NCI-H187 treated with DMSO at 0.1 percent for 48 hours (cell line): ENCODE data around the gene SCNM1.
A peak's percentile ranks its signal among the peaks of the same experiment; 100 is the strongest.

Experiments used
- DNase-seq: peaks from one replicate; lab custom pipeline; 2025; lab: John Stamatoyannopoulos, UW

Gene SCNM1, protein sequence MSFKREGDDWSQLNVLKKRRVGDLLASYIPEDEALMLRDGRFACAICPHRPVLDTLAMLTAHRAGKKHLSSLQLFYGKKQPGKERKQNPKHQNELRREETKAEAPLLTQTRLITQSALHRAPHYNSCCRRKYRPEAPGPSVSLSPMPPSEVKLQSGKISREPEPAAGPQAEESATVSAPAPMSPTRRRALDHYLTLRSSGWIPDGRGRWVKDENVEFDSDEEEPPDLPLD

DNA sequence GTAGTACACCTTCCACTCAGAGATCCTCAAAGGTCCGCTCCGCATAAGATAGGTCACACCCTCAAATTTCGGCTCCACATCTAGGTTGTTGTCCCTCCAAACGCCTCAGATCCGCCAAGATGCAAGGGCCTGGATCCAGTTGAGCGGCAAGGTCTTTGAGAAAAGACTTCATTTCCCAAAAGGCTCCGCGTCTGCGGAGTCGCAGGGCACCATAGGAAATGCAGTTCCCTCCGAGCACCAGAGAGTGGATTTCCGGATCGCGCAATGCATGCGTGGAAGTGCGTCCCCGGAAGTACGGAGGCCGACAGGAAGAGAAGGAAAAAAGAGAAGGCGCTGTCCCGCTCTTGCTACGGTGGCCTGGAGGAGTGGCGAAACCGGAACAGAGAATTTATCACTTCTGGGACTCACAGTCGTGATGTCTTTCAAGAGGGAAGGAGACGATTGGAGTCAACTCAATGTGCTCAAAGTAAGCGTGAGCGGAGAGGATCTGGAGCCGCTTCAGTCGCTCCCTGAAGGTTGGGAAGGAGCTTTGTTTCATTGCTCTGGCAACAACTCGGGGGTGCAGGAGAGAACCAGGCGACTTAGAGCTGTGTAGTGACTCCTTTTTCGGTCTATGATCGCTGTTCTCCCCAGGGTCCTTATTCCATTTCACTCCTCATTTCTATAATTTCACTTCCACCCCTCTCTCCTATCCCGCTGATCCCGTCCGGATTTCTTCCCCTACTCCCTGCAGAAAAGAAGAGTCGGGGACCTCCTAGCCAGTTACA, at the start of gene SCNM1, which contains the start of gene LYSMD1:
Gene SCNM1 (plus strand): TSS at position 407 of the 767 bp plus-strand sequence. CDS start 9 bp downstream, at position 416.
Gene LYSMD1 (minus strand): TSS at position 165 of the 767 bp plus-strand sequence. CDS start 644 bp downstream, outside the sequence.
- peak; percentile 99 for DNase-seq

DNA sequence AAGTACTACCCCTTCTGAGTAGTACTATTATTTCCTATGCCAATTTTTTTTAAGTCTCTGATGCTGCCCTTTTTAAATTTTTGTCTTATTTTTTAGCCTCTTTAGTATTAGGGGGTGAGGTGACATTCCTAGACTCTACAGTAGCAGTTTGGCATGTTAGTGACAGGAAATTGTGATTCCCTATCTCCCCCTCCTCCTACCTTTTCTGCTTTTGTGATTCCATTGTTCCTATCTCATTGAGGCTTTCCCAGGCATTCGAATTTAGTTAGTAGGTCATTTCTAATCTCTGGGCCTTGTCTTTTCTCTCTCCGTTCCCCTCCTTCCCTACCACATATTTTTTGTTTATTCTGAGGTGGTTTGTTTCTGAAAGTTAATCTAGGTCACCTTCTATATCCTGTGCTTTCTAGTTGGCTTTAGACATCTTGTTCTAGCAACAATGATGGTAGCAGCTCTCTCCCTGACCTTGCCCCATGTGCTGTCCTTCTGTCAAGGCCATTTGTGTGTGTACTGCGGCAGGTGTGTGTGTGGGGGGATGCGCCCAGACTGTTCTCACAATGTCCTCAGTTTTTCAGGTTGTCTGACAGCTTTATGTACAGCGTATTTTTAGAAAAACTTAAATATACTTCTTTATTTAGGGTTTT, 41.1 kb upstream of the SCNM1 start:
- no peak for DNase-seq

DNA sequence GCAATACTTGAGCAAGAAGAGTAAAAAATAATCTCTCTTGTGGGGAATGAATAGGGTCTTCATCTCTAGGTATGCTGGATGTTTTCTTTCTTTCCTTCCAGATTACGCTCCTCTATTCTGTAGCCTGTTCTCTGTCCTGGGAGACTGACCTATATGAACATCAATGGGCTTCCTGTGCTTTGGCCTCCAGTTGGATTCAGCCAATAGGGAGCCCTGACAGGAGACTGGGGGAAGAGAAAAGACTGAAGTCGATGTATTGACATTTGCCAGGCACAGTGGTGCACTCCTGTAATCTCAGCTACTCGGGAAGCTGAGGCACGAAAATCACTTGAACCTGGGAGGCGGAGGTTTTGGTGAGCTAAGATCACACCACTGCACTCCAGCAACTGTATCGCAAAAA, 37.1 kb upstream of the SCNM1 start:
- no peak for DNase-seq

DNA sequence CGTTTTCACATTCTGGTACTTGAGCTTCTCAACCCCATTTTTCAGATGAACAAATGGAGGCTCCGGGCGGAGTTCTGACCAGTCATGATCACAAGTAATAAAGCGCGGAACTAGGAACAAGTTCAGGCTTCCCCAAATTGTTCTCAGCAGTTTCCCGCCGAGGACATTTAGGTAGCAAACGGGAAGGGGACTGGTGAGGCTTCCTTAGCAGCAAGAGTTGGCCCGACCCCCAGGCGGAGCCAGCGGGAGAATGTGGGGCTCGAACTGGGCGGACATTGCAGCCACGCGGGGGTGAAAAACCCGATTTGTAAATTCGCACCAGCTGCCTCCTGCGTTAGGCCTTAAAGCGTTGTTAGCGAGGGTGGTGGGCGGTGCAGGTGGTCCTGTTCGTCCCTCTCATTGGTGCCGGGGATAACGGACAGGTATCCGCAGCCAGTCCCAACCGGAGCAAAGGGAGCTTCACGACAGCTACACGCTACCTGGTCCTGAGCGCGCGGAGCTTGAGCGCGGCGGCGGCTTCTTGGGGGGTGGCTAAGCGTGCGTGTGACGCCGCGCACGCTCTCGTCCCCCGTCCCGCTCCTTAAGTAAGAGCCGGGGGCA, 34.9 kb upstream of the SCNM1 start:
- peak; percentile 89 for DNase-seq

- no peak for DNase-seq
These were observed 34.1 kb upstream of the SCNM1 start for GRCh38 chr1:151131701-151132334.

DNA sequence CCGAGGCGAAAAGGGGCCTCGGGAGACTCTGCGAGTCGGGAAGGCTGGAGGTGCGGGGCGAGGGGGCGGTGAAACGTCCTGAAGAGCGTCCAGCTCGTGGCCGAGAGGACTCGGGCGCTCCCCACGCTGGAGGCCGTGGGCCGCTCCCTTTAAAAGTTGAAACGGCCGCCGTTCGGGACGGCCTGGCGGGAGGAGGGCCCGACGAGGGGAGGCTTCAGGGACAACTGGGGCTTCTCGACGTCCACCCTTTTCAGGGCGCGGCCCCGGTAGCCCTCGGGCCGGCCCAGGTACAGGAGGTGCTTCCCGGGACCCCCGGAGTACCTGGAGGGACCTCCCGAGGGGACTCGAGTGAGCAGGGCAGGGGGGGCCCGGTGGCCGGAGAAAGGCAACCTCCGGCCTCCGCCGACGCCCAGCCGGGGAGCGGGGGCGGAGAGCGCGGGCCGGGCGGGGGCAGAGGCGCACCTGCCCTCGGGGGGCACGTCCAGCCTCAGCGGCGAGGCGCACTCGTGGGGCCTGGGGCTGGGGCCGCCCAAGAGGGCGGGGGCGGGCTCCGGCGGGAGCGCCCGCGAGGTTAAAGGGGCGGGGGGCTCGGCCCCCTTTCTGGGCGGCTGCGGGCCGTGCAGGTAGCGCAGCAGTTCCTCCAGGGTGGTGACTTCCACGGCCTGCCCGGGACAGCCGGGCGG, 33.5 kb upstream of the SCNM1 start:
- no peak for DNase-seq

DNA sequence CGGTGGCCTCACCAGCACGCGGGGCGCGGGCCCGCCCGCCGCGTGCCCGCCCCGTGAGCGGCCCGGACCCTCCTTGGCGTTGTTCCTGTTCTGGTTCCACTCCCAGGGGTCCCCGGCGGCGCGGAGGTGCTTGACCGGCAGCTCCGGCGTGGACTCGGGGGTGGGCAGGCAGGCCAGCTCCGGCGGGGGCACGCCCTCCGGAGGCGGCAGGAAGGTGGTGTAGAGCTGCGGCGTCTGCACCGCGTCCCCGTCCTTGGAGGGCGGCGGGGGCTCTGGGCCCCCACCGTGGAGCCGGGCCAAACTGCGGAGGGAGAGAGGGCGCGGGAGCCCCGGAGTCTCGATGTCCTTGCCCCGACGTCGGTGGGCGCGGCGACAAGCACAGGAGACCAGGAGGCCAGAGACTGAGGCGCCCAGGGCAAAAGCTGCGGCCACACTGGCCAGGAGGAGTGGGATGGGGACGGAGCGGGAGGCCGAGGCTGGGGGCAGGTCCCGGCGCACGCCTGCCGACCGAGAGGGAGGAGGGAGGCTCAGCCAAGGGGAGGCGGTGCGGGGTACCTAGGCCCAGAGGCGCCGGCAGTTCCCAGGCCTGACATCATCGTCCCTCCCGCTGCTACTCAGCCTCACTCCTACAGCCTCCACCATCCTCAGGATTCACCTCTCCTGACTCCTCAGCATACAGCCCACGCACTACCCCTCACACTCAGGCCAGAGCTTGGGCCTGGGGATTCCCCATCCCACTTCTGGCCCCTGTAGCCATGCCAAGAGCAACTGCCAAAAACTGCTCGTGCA, 32.7 kb upstream of the SCNM1 start:
- DNase-seq = no peak

GRCh38 chr1:151134396-151134795, 31.5 kb upstream of the SCNM1 start:
- DNase-seq = no peak

GRCh38 chr1:151134991-151135390, 31.0 kb upstream of the SCNM1 start:
- no peak for DNase-seq

GRCh38 chr1:151135433-151136385, 30.2 kb upstream of the SCNM1 start:
- DNase-seq = no peak

- DNase-seq = no peak
These were observed 28.2 kb upstream of the SCNM1 start for GRCh38 chr1:151137789-151138188.

- DNase-seq = no peak
These were observed 23.4 kb upstream of the SCNM1 start for GRCh38 chr1:151142411-151143056.

- DNase-seq = no peak
These were observed 22.9 kb upstream of the SCNM1 start for GRCh38 chr1:151143057-151143435.

GRCh38 chr1:151143986-151144385, 22.0 kb upstream of the SCNM1 start:
- no peak for DNase-seq

DNA sequence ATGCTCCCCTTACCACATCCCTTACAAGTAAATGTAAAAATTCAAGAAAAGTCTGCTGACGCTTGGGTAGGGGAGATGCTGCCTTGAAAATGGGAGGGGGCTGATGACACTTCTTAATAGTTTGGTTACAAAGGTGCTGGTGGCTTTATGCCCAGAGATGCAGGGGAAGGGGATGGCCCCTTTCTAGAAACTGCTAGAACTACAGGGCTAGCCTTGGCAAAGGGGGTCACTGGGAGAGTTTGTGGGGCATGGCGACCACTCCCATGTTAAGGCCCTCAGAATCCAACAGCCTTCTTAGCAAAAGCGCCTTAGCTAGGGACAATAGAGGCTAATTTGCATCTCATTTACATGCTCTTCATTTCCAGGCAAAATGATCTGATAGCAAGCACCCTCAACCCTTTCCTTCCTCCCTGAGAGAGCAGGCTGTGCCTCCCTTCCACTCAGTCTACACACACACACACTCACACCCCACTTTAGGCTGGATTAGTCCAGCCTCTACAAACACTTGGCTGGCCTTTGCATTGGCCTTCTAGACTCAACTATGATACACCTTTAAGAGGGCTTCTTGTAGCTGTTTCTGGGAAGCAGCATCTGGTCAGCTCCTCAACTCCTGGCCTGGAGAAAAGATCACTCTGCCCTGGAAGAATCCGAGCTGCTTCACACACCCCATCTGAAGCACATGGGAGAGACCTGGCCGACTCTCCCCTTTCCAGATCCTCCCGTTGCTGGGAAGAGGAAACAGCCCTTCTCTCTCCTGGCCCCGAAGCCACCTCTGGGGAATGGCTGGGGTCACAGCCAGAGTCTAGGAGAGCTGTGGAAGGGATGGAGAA, 21.3 kb upstream of the SCNM1 start:
- DNase-seq = no peak

- no peak for DNase-seq
These were observed 20.5 kb upstream of the SCNM1 start for GRCh38 chr1:151145304-151146071.

DNA sequence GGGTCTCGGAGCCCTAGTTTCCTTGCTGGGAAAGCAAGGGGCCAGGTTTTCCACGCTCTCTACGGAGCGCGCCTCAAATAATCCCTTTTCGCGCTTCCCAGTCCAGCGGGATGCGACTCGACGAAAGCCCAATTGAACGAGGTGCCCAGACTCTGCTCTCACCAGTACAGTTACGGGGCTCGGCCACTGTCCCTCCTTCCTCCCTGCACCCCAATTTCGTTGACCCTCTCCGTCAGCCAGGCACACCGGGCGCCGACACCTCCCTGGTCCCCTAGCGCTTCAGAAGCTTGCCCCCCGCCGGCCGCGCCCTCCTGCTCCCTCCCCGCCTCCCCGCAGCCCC, 19.9 kb upstream of the SCNM1 start:
- no peak for DNase-seq
